Measurements from ENCODE around the gene FREY1.

Gene FREY1

GRCh38 chr11:45906965-45907611, at the start of gene FREY1:
TSS of gene FREY1 (minus strand) at chr11:45907271. CDS start at chr11:45907245, 26 bp downstream.
- no peak for DNase-seq

- DNase-seq = no peak
These were observed 42.9 kb upstream of the FREY1 start for GRCh38 chr11:45949992-45950407.

- no peak for DNase-seq
These were observed 41.3 kb upstream of the FREY1 start for GRCh38 chr11:45948356-45948755.

GRCh38 chr11:45947885-45948284, 40.8 kb upstream of the FREY1 start:
- DNase-seq = no peak

GRCh38 chr11:45945397-45945999, 38.4 kb upstream of the FREY1 start:
- DNase-seq = no peak

GRCh38 chr11:45942381-45942780, 35.3 kb upstream of the FREY1 start:
- no peak for DNase-seq

- DNase-seq = no peak
These were observed 34.2 kb upstream of the FREY1 start for GRCh38 chr11:45941285-45941684.

- DNase-seq = no peak
These were observed 32.8 kb upstream of the FREY1 start for GRCh38 chr11:45939836-45940235.

GRCh38 chr11:45937916-45938315, 30.8 kb upstream of the FREY1 start:
- DNase-seq = no peak

GRCh38 chr11:45936511-45937054, 29.5 kb upstream of the FREY1 start:
- DNase-seq = no peak

GRCh38 chr11:45935349-45936064, 28.4 kb upstream of the FREY1 start:
- no peak for DNase-seq

GRCh38 chr11:45934580-45935318, 27.7 kb upstream of the FREY1 start:
- no peak for DNase-seq

- no peak for DNase-seq
These were observed 26.9 kb upstream of the FREY1 start for GRCh38 chr11:45933846-45934579.

- no peak for DNase-seq
These were observed 26.2 kb upstream of the FREY1 start for GRCh38 chr11:45933131-45933831.

- no peak for DNase-seq
These were observed 25.1 kb upstream of the FREY1 start for GRCh38 chr11:45932217-45932616.

GRCh38 chr11:45931739-45932138, 24.7 kb upstream of the FREY1 start:
- DNase-seq = no peak

- DNase-seq = no peak
These were observed 24.0 kb upstream of the FREY1 start for GRCh38 chr11:45930951-45931570.

- peak; percentile 73 to 84 for DNase-seq
These were observed 23.1 kb upstream of the FREY1 start for GRCh38 chr11:45930031-45930794.

GRCh38 chr11:45929486-45930030, 22.5 kb upstream of the FREY1 start:
- no peak for DNase-seq

GRCh38 chr11:45928535-45929215, 21.6 kb upstream of the FREY1 start:
- DNase-seq = no peak

Measured in Kasumi-1 (cell line).